Trophoblast cell (in vitro differentiated cells and primary cell): ENCODE measurements around the gene CDX2.

Experiments
- DNase-seq, 2 donors: peaks; one replicate each; pipeline ENCODE4 v3.0.0-alpha.2; 2016
- H2AFZ ChIP-seq: 2 replicates; pipeline ENCODE4 v1.6.1; 2013; ENCODE audit warnings: low read length, moderate library complexity, mild to moderate bottlenecking; ENCODE audit not compliant: insufficient read depth, poor library complexity
- H2AK5ac ChIP-seq: 2 replicates; pipeline ENCODE4 v1.6.1; 2013; ENCODE audit warnings: mild to moderate bottlenecking, low read length
- H2BK120ac ChIP-seq: 2 replicates; pipeline ENCODE4 v1.6.1; 2013; ENCODE audit warnings: low read length, mild to moderate bottlenecking, moderate library complexity; ENCODE audit not compliant: insufficient read depth, poor library complexity
- H2BK12ac ChIP-seq: 2 replicates; pipeline ENCODE4 v1.6.1; 2013; ENCODE audit warnings: mild to moderate bottlenecking, low read length, moderate library complexity
- H2BK5ac ChIP-seq: 2 replicates; pipeline ENCODE4 v1.6.1; 2013; ENCODE audit warnings: low read length, low read depth, moderate library complexity, mild to moderate bottlenecking; ENCODE audit not compliant: poor library complexity
- H3K14ac ChIP-seq: 2 replicates; pipeline ENCODE4 v1.6.1; 2013; ENCODE audit warnings: mild to moderate bottlenecking, low read length
- H3K18ac ChIP-seq: 2 replicates; pipeline ENCODE4 v1.6.1; 2013; ENCODE audit warnings: mild to moderate bottlenecking, low read length
- H3K23ac ChIP-seq: 2 replicates; pipeline ENCODE4 v1.6.1; 2013; ENCODE audit warnings: low read length
- H3K27ac ChIP-seq: 2 replicates; pipeline ENCODE4 v1.5.1; 2013; ENCODE audit warnings: low read depth, mild to moderate bottlenecking, inconsistent platforms, low read length, moderate library complexity
- H3K27me3 ChIP-seq: 2 replicates; pipeline ENCODE4 v1.6.1; 2013; ENCODE audit warnings: inconsistent platforms, mild to moderate bottlenecking, low read length, moderate library complexity; ENCODE audit not compliant: insufficient read depth
- H3K36me3 ChIP-seq, 2 experiments: 1 replicate in 1 of 2; 2 replicates in 1 of 2; pipeline ENCODE4 v1.6.1; 2013; ENCODE audit warnings: low read length in 2 of 2, mild to moderate bottlenecking in 2 of 2, moderate library complexity in 1 of 2; ENCODE audit not compliant: insufficient read depth in 2 of 2, control insufficient read depth in 1 of 2
- H3K4ac ChIP-seq: 2 replicates; pipeline ENCODE4 v1.6.1; 2013; ENCODE audit warnings: low read depth, mild to moderate bottlenecking, low read length, moderate library complexity
- H3K4me1 ChIP-seq, 2 experiments: 1 replicate in 1 of 2; 2 replicates in 1 of 2; pipeline ENCODE4 v1.6.1; 2013; ENCODE audit warnings: low read length in 2 of 2, mild to moderate bottlenecking in 2 of 2, moderate library complexity in 1 of 2; ENCODE audit not compliant: insufficient read depth in 2 of 2, control insufficient read depth in 1 of 2
- H3K4me2 ChIP-seq: 2 replicates; pipeline ENCODE4 v1.6.1; 2013; ENCODE audit warnings: inconsistent platforms, mild to moderate bottlenecking, low read length, moderate library complexity
- H3K4me3 ChIP-seq: 2 replicates; pipeline ENCODE4 v1.5.1; 2013; ENCODE audit warnings: mild to moderate bottlenecking, low read depth, low read length, inconsistent platforms
- H3K79me1 ChIP-seq: one replicate; pipeline ENCODE4 v1.6.1; 2013; ENCODE audit warnings: low read length
- H3K79me2 ChIP-seq: 2 replicates; pipeline ENCODE4 v1.6.1; 2013; ENCODE audit warnings: low read length, mild to moderate bottlenecking; ENCODE audit not compliant: control insufficient read depth, insufficient read depth, poor library complexity
- H3K9ac ChIP-seq: 2 replicates; pipeline ENCODE4 v1.6.1; 2013; ENCODE audit warnings: mild to moderate bottlenecking, low read length
- H3K9me3 ChIP-seq: 2 replicates; pipeline ENCODE4 v1.6.1; 2013; ENCODE audit warnings: low read depth, mild to moderate bottlenecking, control low read depth, inconsistent platforms, low read length; ENCODE audit not compliant: insufficient read depth
- H4K12ac ChIP-seq: 2 replicates; pipeline ENCODE4 v1.6.1; 2013; ENCODE audit warnings: low read depth, mild to moderate bottlenecking, low read length, moderate library complexity
- H4K8ac ChIP-seq: 2 replicates; pipeline ENCODE4 v1.6.1; 2013; ENCODE audit warnings: low read depth, mild to moderate bottlenecking, low read length, moderate library complexity
- H4K91ac ChIP-seq: one replicate; pipeline ENCODE4 v1.6.1; 2013; ENCODE audit warnings: low read depth, mild to moderate bottlenecking, low read length, moderate library complexity
- WGBS: extraction: QIAGEN DNeasy Blood & Tissue Kit; methylation state at CpG from one replicate; pipeline ENCODE4 v1.1.7; 2013; ENCODE audit warnings: missing lambda C conversion rate; ENCODE audit not compliant: insufficient read length, insufficient coverage; ENCODE audit errors: extremely low coverage; 5-methylcytosine and 5-hydroxymethylcytosine counted together

The CDX2 gene

DNA sequence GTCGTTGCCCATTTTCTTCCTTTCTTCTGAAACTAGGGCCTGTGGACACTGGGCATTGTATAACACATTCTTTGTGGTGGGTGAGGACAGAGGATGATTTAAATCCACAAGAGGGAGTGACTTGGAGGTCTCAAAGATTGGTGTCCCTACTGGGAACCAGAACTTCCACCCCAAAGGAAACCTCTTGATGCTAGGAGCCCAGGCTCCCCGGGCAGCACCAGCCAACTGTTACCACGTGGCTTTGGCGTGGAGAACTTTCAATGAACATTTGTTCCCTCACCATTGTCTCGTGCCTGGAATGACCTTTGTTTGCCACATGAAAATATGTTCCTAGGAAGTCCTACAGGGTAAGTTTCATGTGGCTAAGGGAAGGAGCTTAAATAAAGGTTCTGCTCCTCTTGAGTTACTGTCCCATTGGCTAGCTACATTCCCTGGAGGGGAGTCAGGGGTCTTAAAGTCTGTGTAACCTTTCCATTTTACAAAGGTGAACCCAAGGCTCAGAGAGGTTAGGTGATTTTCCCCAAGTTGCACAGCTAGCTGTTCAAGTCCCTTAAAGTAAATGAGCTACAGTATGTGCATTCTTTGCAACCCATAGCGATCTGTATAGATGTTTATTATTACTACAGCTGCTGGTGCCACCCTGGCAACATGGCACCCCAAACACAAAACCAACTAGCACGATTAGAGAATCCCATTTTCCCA lies 5.0 kb upstream of the CDX2 start:
- peaks cover 73% of the 10 kb centered on the region for H3K27me3 ChIP-seq
- H2AK5ac ChIP-seq, result no peak overlapping the region
- DNase-seq, result no peak
- H3K79me1 ChIP-seq, result no peaks in the 10 kb centered on the region
- no peak overlapping the region for H3K4me2 ChIP-seq
- H3K23ac ChIP-seq, result no peak overlapping the region
- no peak overlapping the region for H2BK120ac ChIP-seq
- H3K4ac ChIP-seq, result no peak overlapping the region
- no peak overlapping the region for H3K9ac ChIP-seq
- H3K14ac ChIP-seq, result no peak overlapping the region
- no peak overlapping the region for H4K91ac ChIP-seq
- no peak overlapping the region for H4K8ac ChIP-seq
- no peak overlapping the region for H2AFZ ChIP-seq
- H3K9me3 ChIP-seq, result peaks cover 5% of the 10 kb centered on the region
- H3K4me1 ChIP-seq, result peaks cover 14 to 22% of the 10 kb centered on the region in 2 experiments
- H4K12ac ChIP-seq, result no peak overlapping the region
- no peaks in the 10 kb centered on the region for H3K79me2 ChIP-seq
- no peak overlapping the region for H3K18ac ChIP-seq
- H2BK12ac ChIP-seq, result no peak overlapping the region
- no peak overlapping the region for H2BK5ac ChIP-seq
- no peak overlapping the region for H3K4me3 ChIP-seq
- no peaks in the 10 kb centered on the region for H3K36me3 ChIP-seq
- no peak overlapping the region for H3K27ac ChIP-seq
- no CpG with 5 or more reads among the region's 7 CpGs for WGBS

DNA sequence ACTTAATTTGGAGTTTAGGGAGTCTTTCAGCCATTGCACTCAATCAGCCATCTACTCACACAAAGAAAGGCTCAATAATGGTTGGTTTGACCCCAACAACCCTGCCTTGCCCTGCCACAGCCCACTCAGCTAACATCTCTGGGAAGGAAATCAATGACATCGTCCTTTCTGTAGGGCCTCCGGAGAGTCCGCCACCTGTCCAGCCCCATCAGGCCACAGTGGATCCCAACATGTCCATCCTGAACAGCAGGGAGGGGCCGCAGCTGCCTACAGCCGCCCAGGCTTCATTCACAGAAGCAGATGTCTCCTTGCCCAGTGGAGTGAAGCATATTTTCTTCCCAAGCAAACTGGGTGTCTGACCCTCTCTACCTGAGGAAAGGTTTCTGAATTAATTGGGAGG lies 4.2 kb upstream of the CDX2 start:
- Histone ChIP-seq H3K79me2 (no peaks in the 10 kb centered on the region), H3K9me3 (peaks cover 8% of the 10 kb centered on the region), H3K23ac (no peak overlapping the region), H2BK12ac (no peak overlapping the region), H3K36me3 (no peaks in the 10 kb centered on the region), H3K18ac (no peak overlapping the region), H2BK120ac (no peak overlapping the region), H3K14ac (no peak overlapping the region), H3K27ac (no peak overlapping the region), H3K9ac (no peak overlapping the region), H3K4ac (no peak overlapping the region), H2AFZ (no peak overlapping the region), H2AK5ac (no peak overlapping the region), H3K27me3 (peaks cover 73% of the 10 kb centered on the region), H3K4me1 (peaks cover 18 to 28% of the 10 kb centered on the region in 2 experiments), H4K91ac (no peak overlapping the region), H3K4me2 (no peak overlapping the region), H2BK5ac (no peak overlapping the region), H3K79me1 (peaks cover 2% of the 10 kb centered on the region), H3K4me3 (no peak overlapping the region), H4K12ac (no peak overlapping the region), H4K8ac (no peak overlapping the region)
- DNase-seq, result no peak
- WGBS, result no CpG with 5 or more reads among the region's 5 CpGs

DNA sequence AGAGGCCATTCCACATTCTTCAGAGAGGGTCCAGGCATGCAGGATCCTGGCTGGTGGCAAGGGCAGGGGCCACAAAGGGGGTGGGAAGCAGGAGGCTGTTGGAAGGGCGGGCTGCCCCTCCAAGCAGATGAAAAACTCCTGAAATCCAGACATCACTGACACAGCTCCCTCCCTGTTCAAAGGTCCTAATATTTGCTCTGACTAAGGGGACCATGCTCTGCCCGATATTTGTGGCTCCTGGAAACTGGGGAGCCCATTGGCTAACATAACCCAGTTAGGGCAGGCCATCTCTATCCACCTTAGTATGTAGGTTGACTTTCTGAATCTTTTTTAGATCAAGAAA lies 3.3 kb upstream of the CDX2 start:
- H3K23ac ChIP-seq, result no peak overlapping the region
- H4K12ac ChIP-seq, result no peak overlapping the region
- H3K18ac ChIP-seq, result no peak overlapping the region
- H4K91ac ChIP-seq, result no peak overlapping the region
- H4K8ac ChIP-seq, result no peak overlapping the region
- no peak overlapping the region for H2BK5ac ChIP-seq
- no peaks in the 10 kb centered on the region for H3K36me3 ChIP-seq
- no peak overlapping the region for H3K9ac ChIP-seq
- no peak for DNase-seq
- H2BK12ac ChIP-seq, result no peak overlapping the region
- no peak overlapping the region for H3K4ac ChIP-seq
- H3K9me3 ChIP-seq, result peaks cover 3% of the 10 kb centered on the region
- H2AFZ ChIP-seq, result no peak overlapping the region
- no peak overlapping the region for H3K14ac ChIP-seq
- H3K27ac ChIP-seq, result no peak overlapping the region
- no peak overlapping the region for H2AK5ac ChIP-seq
- no CpG with 5 or more reads among the region's 2 CpGs for WGBS
- H3K79me1 ChIP-seq, result peaks cover 2% of the 10 kb centered on the region
- peak overlapping the region; percentile 13 for H3K4me3 ChIP-seq
- H2BK120ac ChIP-seq, result no peak overlapping the region
- H3K4me1 ChIP-seq, result peaks cover 24 to 25% of the 10 kb centered on the region in 2 experiments
- H3K27me3 ChIP-seq, result peaks cover 73% of the 10 kb centered on the region
- H3K79me2 ChIP-seq, result no peaks in the 10 kb centered on the region
- H3K4me2 ChIP-seq, result no peak overlapping the region

DNA sequence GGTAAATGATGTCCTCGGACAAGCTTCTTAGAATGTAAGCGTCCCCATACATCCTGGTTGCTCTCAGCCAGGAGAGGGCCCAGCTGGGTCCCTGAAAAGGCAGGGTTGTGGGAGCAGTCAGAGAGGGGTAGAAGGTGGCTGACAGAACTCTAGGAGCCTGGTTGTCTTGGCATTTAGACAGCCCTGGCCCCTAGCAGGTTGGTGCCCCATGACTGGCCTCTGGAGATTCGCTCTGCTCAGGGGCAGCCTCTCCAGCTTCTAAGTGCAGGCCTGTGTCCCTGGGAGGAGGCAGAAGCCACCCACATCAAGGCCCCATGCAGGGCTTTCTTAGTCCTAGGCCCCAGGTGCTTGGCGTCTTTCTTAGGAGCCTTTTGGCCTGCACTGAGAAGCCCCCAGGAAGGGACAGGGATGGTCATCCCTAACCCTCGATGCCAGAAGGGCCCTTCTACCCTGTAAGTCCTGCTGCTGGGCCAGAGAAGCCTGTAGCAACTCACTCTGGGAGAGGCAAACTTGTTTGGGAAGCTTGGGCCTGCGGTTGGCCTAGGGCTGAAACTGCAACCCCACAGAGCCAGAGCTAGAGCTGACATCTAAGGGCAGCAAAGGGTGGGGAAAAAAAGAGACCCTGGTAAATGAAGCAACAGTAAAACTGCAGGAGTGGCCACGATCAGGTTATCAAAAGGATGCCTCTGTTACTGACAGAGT lies 2.8 kb upstream of the CDX2 start:
- Histone ChIP-seq H3K4ac (no peak overlapping the region), H3K9me3 (peaks cover 3% of the 10 kb centered on the region), H4K12ac (no peak overlapping the region), H2AK5ac (no peak overlapping the region), H3K27me3 (peaks cover 72% of the 10 kb centered on the region), H3K79me1 (peaks cover 2% of the 10 kb centered on the region), H3K18ac (no peak overlapping the region), H4K91ac (no peak overlapping the region), H3K4me3 (peak overlapping the region; percentile 13), H2BK5ac (no peak overlapping the region), H3K14ac (no peak overlapping the region), H3K9ac (no peak overlapping the region), H3K23ac (no peak overlapping the region), H2BK12ac (no peak overlapping the region), H3K36me3 (no peaks in the 10 kb centered on the region), H3K4me1 (peaks cover 29 to 30% of the 10 kb centered on the region in 2 experiments), H3K27ac (no peak overlapping the region), H4K8ac (no peak overlapping the region), H2AFZ (no peak overlapping the region), H3K79me2 (no peaks in the 10 kb centered on the region), H2BK120ac (no peak overlapping the region), H3K4me2 (peak overlapping the region; percentile 2)
- WGBS, result no CpG with 5 or more reads among the region's 7 CpGs
- DNase-seq, result no peak
